ENCODE data around the gene OR4E2. TPM values are rescaled to one million over a fixed set of nuclear protein-coding genes. Genes with fewer than 3 reads are reported as not detected.
"Not testable (repeated sequence)": the region's sequence is repeated elsewhere in the genome, so short reads cannot be mapped to it uniquely, and the experiment has no call there.

The OR4E2 gene
- total and polyA plus RNA-seq, 12 donors = not detected

GRCh38 chr14:21686468-21686867 is 32.8 kb downstream of the OR4E2 start:
- DNase-seq = no peak
- peaks cover 0 to 10% (median 0%) of the 10 kb centered on the region in 11 donors for H3K9me3 ChIP-seq

GRCh38 chr14:21694425-21694824 is 40.8 kb downstream of the OR4E2 start:
- DNase-seq = no peak
- Histone ChIP-seq H3K36me3 (no peaks in the 10 kb centered on the region), H3K9me3 (no peaks in the 10 kb centered on the region), H3K4me1 (no peaks in the 10 kb centered on the region), H3K27me3 (no peaks in the 10 kb centered on the region), H3K27ac (no peak overlapping the region), H3K4me3 (no peak overlapping the region)
- TF ChIP-seq, protein P1, sequence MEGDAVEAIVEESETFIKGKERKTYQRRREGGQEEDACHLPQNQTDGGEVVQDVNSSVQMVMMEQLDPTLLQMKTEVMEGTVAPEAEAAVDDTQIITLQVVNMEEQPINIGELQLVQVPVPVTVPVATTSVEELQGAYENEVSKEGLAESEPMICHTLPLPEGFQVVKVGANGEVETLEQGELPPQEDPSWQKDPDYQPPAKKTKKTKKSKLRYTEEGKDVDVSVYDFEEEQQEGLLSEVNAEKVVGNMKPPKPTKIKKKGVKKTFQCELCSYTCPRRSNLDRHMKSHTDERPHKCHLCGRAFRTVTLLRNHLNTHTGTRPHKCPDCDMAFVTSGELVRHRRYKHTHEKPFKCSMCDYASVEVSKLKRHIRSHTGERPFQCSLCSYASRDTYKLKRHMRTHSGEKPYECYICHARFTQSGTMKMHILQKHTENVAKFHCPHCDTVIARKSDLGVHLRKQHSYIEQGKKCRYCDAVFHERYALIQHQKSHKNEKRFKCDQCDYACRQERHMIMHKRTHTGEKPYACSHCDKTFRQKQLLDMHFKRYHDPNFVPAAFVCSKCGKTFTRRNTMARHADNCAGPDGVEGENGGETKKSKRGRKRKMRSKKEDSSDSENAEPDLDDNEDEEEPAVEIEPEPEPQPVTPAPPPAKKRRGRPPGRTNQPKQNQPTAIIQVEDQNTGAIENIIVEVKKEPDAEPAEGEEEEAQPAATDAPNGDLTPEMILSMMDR (IDR thresholded peaks at IDR 0.05) = no peak
- ATAC-seq = no peak
- intact Hi-C loops (cut with DNase I) = no loop called here

More at GRCh38 chr14:21686468-21686867, 32.8 kb downstream of the OR4E2 start:
- Histone ChIP-seq H3K27ac (no peak overlapping the region), H3K27me3 (no peaks in the 10 kb centered on the region), H3K4me3 (no peak overlapping the region), H3K36me3 (no peaks in the 10 kb centered on the region), H3K4me1 (no peaks in the 10 kb centered on the region)
- ATAC-seq = no peak
- 72 to 76% methylated on average over 2 of the region's 2 CpGs for WGBS, 2 donors
- intact Hi-C loops (cut with DNase I) = no loop called here
- TF ChIP-seq, protein P1 (IDR thresholded peaks at IDR 0.05) = no peak

- H3K27ac ChIP-seq; H3K9me3 ChIP-seq; DNase-seq; H3K27me3 ChIP-seq; ATAC-seq; H3K36me3 ChIP-seq; intact Hi-C loops (cut with DNase I); H3K4me1 ChIP-seq; H3K4me3 ChIP-seq: not testable (repeated sequence)
- WGBS, 2 donors = 90 to 92% methylated on average over 33 of the region's 33 CpGs
Measured at GRCh38 chr14:21697662-21698061, 44.0 kb downstream of the OR4E2 start.

DNA sequence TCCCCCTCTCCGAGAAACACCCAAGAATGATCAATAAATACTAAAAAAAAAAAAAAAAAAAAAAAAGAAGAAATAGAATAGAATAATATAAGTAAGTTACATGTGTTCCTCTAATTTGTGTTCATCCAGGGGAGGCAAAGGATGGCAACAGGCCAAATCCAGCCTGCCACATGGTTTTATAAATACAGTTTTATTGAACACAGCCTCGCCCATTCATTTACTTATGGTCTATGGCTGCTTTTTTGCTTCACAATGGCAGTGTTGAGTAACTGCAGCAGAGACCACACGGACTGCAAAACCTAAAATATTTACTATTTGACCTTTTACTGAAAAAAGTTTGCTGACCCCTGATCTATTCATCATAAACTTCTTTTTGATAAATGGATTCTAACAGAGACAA is 44.9 kb downstream of the OR4E2 start:
- H3K36me3 ChIP-seq; intact Hi-C loops (cut with DNase I); H3K9me3 ChIP-seq; ATAC-seq; H3K27ac ChIP-seq; DNase-seq; H3K4me1 ChIP-seq; H3K4me3 ChIP-seq; H3K27me3 ChIP-seq: not testable (repeated sequence)
- WGBS, 2 donors = 55 to 65% methylated on average over 2 of the region's 3 CpGs

DNA sequence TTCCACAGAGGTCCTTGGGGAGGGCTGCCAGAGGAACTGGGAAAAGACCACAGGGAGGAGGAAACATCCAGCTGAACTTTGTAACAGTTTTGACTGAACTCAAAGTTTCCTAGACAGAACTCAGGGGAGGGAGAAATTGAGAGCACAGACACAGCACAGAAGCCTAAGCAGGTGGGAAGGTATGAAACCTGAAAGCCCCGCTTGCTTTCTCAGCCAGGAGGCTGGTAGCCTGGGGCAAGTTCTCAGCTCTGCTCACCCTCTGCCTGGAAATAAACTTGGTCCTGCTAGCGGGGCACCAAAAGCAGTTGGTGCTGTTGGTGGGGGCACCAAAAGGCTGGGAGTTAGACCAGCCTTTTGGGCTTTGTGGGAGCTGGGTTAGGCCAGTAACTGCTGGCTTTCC is 45.9 kb downstream of the OR4E2 start:
- Histone ChIP-seq H3K36me3 (no peaks in the 10 kb centered on the region), H3K4me1 (no peaks in the 10 kb centered on the region), H3K27me3 (no peaks in the 10 kb centered on the region), H3K27ac (no peak overlapping the region), H3K4me3 (no peak overlapping the region), H3K9me3 (peaks cover 0 to 2% (median 0%) of the 10 kb centered on the region in 11 donors)
- WGBS, 2 donors = 76 to 95% methylated on average over 2 of the region's 2 CpGs
- no peak for ATAC-seq
- intact Hi-C loops (cut with DNase I) = no loop called here
- DNase-seq = no peak
- TF ChIP-seq, protein P1 (IDR thresholded peaks at IDR 0.05) = no peak
